ENCODE data around the gene SPAG16.

Gene SPAG16

GRCh38 chr2:214410918-214411554, 1126.8 kb downstream of the SPAG16 start, which contains the start of gene VWC2L:
TSS of gene VWC2L (plus strand) at chr2:214411054. CDS start at chr2:214414194, 3,140 bp downstream.
- DNase-seq, result no peak

GRCh38 chr2:214412679-214413078, 1128.4 kb downstream of the SPAG16 start:
- DNase-seq, result no peak

- DNase-seq, result no peak
Observed at GRCh38 chr2:214436470-214436869, 1152.2 kb downstream of the SPAG16 start.

GRCh38 chr2:214450118-214450894, 1166.0 kb downstream of the SPAG16 start:
- DNase-seq, result no peak

GRCh38 chr2:214451516-214452275, 1167.4 kb downstream of the SPAG16 start:
- DNase-seq, result no peak

Measured in GF-D8 (cell line).